WTC11 (cell line): ENCODE data around the gene NPFFR1. TPM values are rescaled to one million over a fixed set of nuclear protein-coding genes. Genes with fewer than 3 reads are reported as not detected.

ENCODE experiments used
- ATAC-seq: fragments of 200-7000 bp; cut with Tn5 transposase; 2 replicates; pipeline ENCODE4 v1.10.0; 2021; ENCODE audit warnings: mild to moderate bottlenecking, moderate library complexity
- CTCF ChIA-PET: fragments of 300-600 bp; sonication (Branson Sonifier 250); formaldehyde crosslinking; loops from one replicate; lab custom pipeline; 2021; ENCODE audit warnings: antibody characterized with exemption; lab: Charles Lee
- POLR2A ChIA-PET: fragments of 350-600 bp; sonication (Branson Sonifier 250); formaldehyde crosslinking; loops from one replicate; lab custom pipeline; 2021; ENCODE audit warnings: antibody characterized with exemption; lab: Charles Lee
- DNase-seq: peaks from one replicate; pipeline ENCODE4 v3.0.0; 2021; ENCODE audit warnings: low spot score
- H3K27ac Mint-ChIP-seq: 2 replicates; pipeline ENCODE4 v1.8.0; 2021; ENCODE audit warnings: mixed read lengths
- H3K27me3 Mint-ChIP-seq: 2 replicates; pipeline ENCODE4 v1.8.0; 2021; ENCODE audit warnings: low read depth, mild to moderate bottlenecking, moderate library complexity, mixed read lengths
- H3K36me3 Mint-ChIP-seq: 2 replicates; pipeline ENCODE4 v1.8.0; 2021; ENCODE audit warnings: mixed read lengths
- H3K4me1 Mint-ChIP-seq: 2 replicates; pipeline ENCODE4 v1.8.0; 2022; ENCODE audit warnings: mixed read lengths
- H3K4me3 Mint-ChIP-seq: 2 replicates; pipeline ENCODE4 v1.8.0; 2021; ENCODE audit warnings: mild to moderate bottlenecking, moderate library complexity, mixed read lengths
- H3K9me3 Mint-ChIP-seq: 2 replicates; pipeline ENCODE4 v1.8.0; 2021; ENCODE audit warnings: mixed read lengths
- E2F1 ChIP-seq: sonication (generic); formaldehyde crosslinking; IDR thresholded peaks from 2 replicates; pipeline ENCODE4 v1.8.0; 2022; ENCODE audit warnings: mild to moderate bottlenecking, missing genetic modification reagents
- E2F4 ChIP-seq: sonication (generic); formaldehyde crosslinking; IDR thresholded peaks from 2 replicates; pipeline ENCODE4 v1.8.1; 2022; ENCODE audit warnings: low read depth, mild to moderate bottlenecking, moderate library complexity, missing genetic modification reagents, borderline replicate concordance
- E2F5 ChIP-seq: sonication (generic); formaldehyde crosslinking; IDR thresholded peaks from 2 replicates; pipeline ENCODE4 v1.8.1; 2022; ENCODE audit warnings: mild to moderate bottlenecking, moderate library complexity, missing genetic modification reagents
- ELF4 ChIP-seq: sonication (generic); formaldehyde crosslinking; IDR thresholded peaks from 2 replicates; pipeline ENCODE4 v1.8.1; 2022; ENCODE audit warnings: low read depth, mild to moderate bottlenecking, moderate library complexity, missing genetic modification reagents
- ERG ChIP-seq: fragments of 250-450 bp; sonication (Bioruptor Pico); IDR thresholded peaks from 2 replicates; pipeline ENCODE4 v1.8.0; 2021; ENCODE audit warnings: mild to moderate bottlenecking
- ESRRA ChIP-seq: sonication (generic); formaldehyde crosslinking; IDR thresholded peaks from 2 replicates; pipeline ENCODE4 v1.8.1; 2022; ENCODE audit warnings: mild to moderate bottlenecking, missing genetic modification reagents, borderline replicate concordance
- HMGXB4 ChIP-seq: sonication (generic); formaldehyde crosslinking; IDR thresholded peaks from 2 replicates; pipeline ENCODE4 v1.8.1; 2023; ENCODE audit warnings: mild to moderate bottlenecking, moderate library complexity, missing genetic modification reagents
- NFE2L1 ChIP-seq: sonication (generic); formaldehyde crosslinking; IDR thresholded peaks from 2 replicates; pipeline ENCODE4 v1.8.1; 2023; ENCODE audit warnings: missing genetic modification reagents
- NFYB ChIP-seq: sonication (generic); formaldehyde crosslinking; conservative IDR thresholded peaks from 2 replicates; pipeline ENCODE4 v1.8.0; 2022; ENCODE audit warnings: low read depth, missing genetic modification reagents
- NR3C1 ChIP-seq: sonication (generic); formaldehyde crosslinking; conservative IDR thresholded peaks from 2 replicates; pipeline ENCODE4 v1.8.1; 2023; ENCODE audit warnings: low read depth, mild to moderate bottlenecking, missing genetic modification reagents
- PRRX2 ChIP-seq: fragments of 250-450 bp; sonication (Bioruptor Pico); IDR thresholded peaks from 2 replicates; pipeline ENCODE4 v1.8.0; 2021; ENCODE audit warnings: mild to moderate bottlenecking
- RELA ChIP-seq: sonication (generic); formaldehyde crosslinking; IDR thresholded peaks from 2 replicates; pipeline ENCODE4 v1.8.1; 2022; ENCODE audit warnings: missing genetic modification reagents, mild to moderate bottlenecking, borderline replicate concordance
- RORB ChIP-seq: fragments of 250-450 bp; sonication (Bioruptor Pico); IDR thresholded peaks from 2 replicates; pipeline ENCODE4 v1.9.0; 2021; ENCODE audit warnings: mild to moderate bottlenecking
- SMAD4 ChIP-seq: sonication (generic); formaldehyde crosslinking; IDR thresholded peaks from 2 replicates; pipeline ENCODE4 v1.8.0; 2022; ENCODE audit warnings: mild to moderate bottlenecking, missing genetic modification reagents
- STAT6 ChIP-seq: sonication (generic); formaldehyde crosslinking; conservative IDR thresholded peaks from 2 replicates; pipeline ENCODE4 v1.8.1; 2023; ENCODE audit warnings: mild to moderate bottlenecking, low read depth, missing genetic modification reagents, moderate library complexity
- TCF7 ChIP-seq: sonication (generic); formaldehyde crosslinking; IDR thresholded peaks from 2 replicates; pipeline ENCODE4 v1.8.0; 2022; ENCODE audit warnings: mild to moderate bottlenecking, low read depth, missing genetic modification reagents, moderate library complexity
- TEAD1 ChIP-seq: sonication (generic); formaldehyde crosslinking; IDR thresholded peaks from 2 replicates; pipeline ENCODE4 v1.8.0; 2022; ENCODE audit warnings: mild to moderate bottlenecking, missing genetic modification reagents
- TP53 ChIP-seq: sonication (generic); formaldehyde crosslinking; IDR thresholded peaks from 2 replicates; pipeline ENCODE4 v1.8.1; 2023; ENCODE audit warnings: mild to moderate bottlenecking, missing genetic modification reagents
- USF1 ChIP-seq: sonication (generic); formaldehyde crosslinking; IDR thresholded peaks from 2 replicates; pipeline ENCODE4 v1.8.0; 2022; ENCODE audit warnings: mild to moderate bottlenecking, missing genetic modification reagents
- USF2 ChIP-seq: sonication (generic); formaldehyde crosslinking; IDR thresholded peaks from 2 replicates; pipeline ENCODE4 v1.8.1; 2023; ENCODE audit warnings: mild to moderate bottlenecking, missing genetic modification reagents, moderate library complexity
- ZNF138 ChIP-seq: sonication (generic); formaldehyde crosslinking; conservative IDR thresholded peaks from 2 replicates; pipeline ENCODE4 v1.8.1; 2022; ENCODE audit warnings: mild to moderate bottlenecking, moderate library complexity, missing genetic modification reagents
- ZNF423 ChIP-seq: fragments of 250-450 bp; sonication (Bioruptor Pico); IDR thresholded peaks from 2 replicates; pipeline ENCODE4 v2.1.2; 2022; ENCODE audit warnings: mild to moderate bottlenecking, moderate library complexity
- total RNA-seq: library from RNA; stranded (reverse); gene quantifications from 3 replicates; pipeline ENCODE4 v1.2.3, GENCODE V29; 2021

Gene NPFFR1
- total RNA-seq, 1 experiment from 2014 or later: 0.04 TPM

GRCh38 chr10:70331160-70331485, 47.3 kb upstream of the NPFFR1 start:
- DNase-seq: no peak
- H3K27me3 Mint-ChIP-seq: no peaks in the 10 kb centered on the region
- no peak for TF ChIP-seq TEAD1
- TF ChIP-seq, all 79 proteins: peak for 0
- Mint-ChIP-seq H3K4me1 (no peaks in the 10 kb centered on the region), H3K9me3 (peaks cover 7% of the 10 kb centered on the region; the same call in 1 of the 2 replicates), H3K27ac (no peak overlapping the region), H3K4me3 (no peak overlapping the region), H3K36me3 (peaks cover 17% of the 10 kb centered on the region)
- POLR2A ChIA-PET: no interaction called here
- ATAC-seq: no peak
- CTCF ChIA-PET: interaction anchor here (0.9 to 1.5 kb wide), 3 partner anchors 17 to 66 kb away, joined by 4 to 5 read pairs (median 4); no protein-coding TSS in a partner anchor

GRCh38 chr10:70330671-70331070, 46.9 kb upstream of the NPFFR1 start:
- ChIA-PET CTCF (interaction anchor here (0.5 to 1.5 kb wide), 4 partner anchors 18 to 1048 kb away, joined by 3 to 5 read pairs (median 4); no protein-coding TSS in a partner anchor), POLR2A (no interaction called here)
- no peak for DNase-seq
- H3K4me3 Mint-ChIP-seq: no peak overlapping the region
- no peaks in the 10 kb centered on the region for H3K27me3 Mint-ChIP-seq
- peaks cover 7% of the 10 kb centered on the region; the same call in 1 of the 2 replicates for H3K9me3 Mint-ChIP-seq
- no peak for TF ChIP-seq NR3C1 (CRISPR knock-in tag)
- no peak for TF ChIP-seq HMGXB4
- no peak for TF ChIP-seq E2F5 (CRISPR knock-in tag)
- TF ChIP-seq RORB (CRISPR knock-in tag): no peak
- TF ChIP-seq ZNF423 (CRISPR knock-in tag): no peak
- no peak for TF ChIP-seq E2F1 (CRISPR knock-in tag)
- ATAC-seq: no peak
- no peak overlapping the region for H3K27ac Mint-ChIP-seq
- H3K4me1 Mint-ChIP-seq: no peaks in the 10 kb centered on the region
- peaks cover 17% of the 10 kb centered on the region for H3K36me3 Mint-ChIP-seq

- POLR2A ChIA-PET: no interaction called here
- Mint-ChIP-seq H3K4me3 (no peak overlapping the region), H3K36me3 (peaks cover 9% of the 10 kb centered on the region), H3K27ac (peak overlapping the region; percentile 12; the same call in 1 of the 2 replicates), H3K4me1 (peaks cover 13% of the 10 kb centered on the region), H3K27me3 (no peaks in the 10 kb centered on the region), H3K9me3 (peaks cover 7% of the 10 kb centered on the region; the same call in 1 of the 2 replicates)
- ATAC-seq: no peak
- DNase-seq: no peak
- TF ChIP-seq PRRX2 (CRISPR knock-in tag) (no peak), USF2 (CRISPR knock-in tag) (no peak), NFE2L1 (CRISPR knock-in tag) (no peak), ESRRA (CRISPR knock-in tag) (no peak), ZNF138 (CRISPR knock-in tag) (no peak), NFYB (CRISPR knock-in tag) (no peak), STAT6 (CRISPR knock-in tag) (no peak), SMAD4 (CRISPR knock-in tag) (no peak), USF1 (no peak), RELA (CRISPR knock-in tag) (no peak), E2F4 (CRISPR knock-in tag) (no peak), TCF7 (CRISPR knock-in tag) (no peak), ERG (CRISPR knock-in tag) (no peak), ELF4 (CRISPR knock-in tag) (no peak), TP53 (no peak)
- CTCF ChIA-PET: interaction anchor here (0.6 to 2.2 kb wide), 2 partner anchors 36 to 69 kb away, joined by 3 to 11 read pairs; no protein-coding TSS in a partner anchor
Measured at GRCh38 chr10:70328967-70329366, 45.2 kb upstream of the NPFFR1 start.
